Ascending aorta (tissue), 2 donors: ENCODE measurements around the gene ZNF587. TPM values are rescaled to one million over a fixed set of nuclear protein-coding genes. Genes with fewer than 3 reads are reported as not detected.
"Not testable (repeated sequence)": the region's sequence is repeated elsewhere in the genome, so short reads cannot be mapped to it uniquely, and the experiment has no call there.

Experiments
- DNase-seq, 2 donors: peaks; one replicate each; pipeline ENCODE4 v3.0.0-alpha.2; 2019; ENCODE audit warnings: low spot score in 2 of 2
- H3K27ac ChIP-seq, 2 donors: fragments of 200-600 bp; sonication (generic); one replicate each; pipeline ENCODE4 v1.5.1; 2016 to 2017; ENCODE audit warnings: mild to moderate bottlenecking in 1 of 2
- H3K27me3 ChIP-seq: fragments of 200-600 bp; sonication (generic); one replicate; pipeline ENCODE4 v1.5.1; 2017
- H3K36me3 ChIP-seq, 2 donors: fragments of 200-600 bp; sonication (generic); one replicate each; pipeline ENCODE4 v1.5.1; 2016
- H3K4me1 ChIP-seq, 2 donors: fragments of 200-600 bp; sonication (generic); one replicate each; pipeline ENCODE4 v1.5.1; 2016 to 2017; ENCODE audit warnings: mild to moderate bottlenecking in 1 of 2
- H3K4me3 ChIP-seq, 2 donors: fragments of 200-600 bp; sonication (generic); one replicate each; pipeline ENCODE4 v1.5.1; 2016 to 2017; ENCODE audit warnings: mild to moderate bottlenecking in 1 of 2
- H3K9me3 ChIP-seq, 2 donors: fragments of 200-600 bp; sonication (generic); one replicate each; pipeline ENCODE4 v1.5.1; 2016
- CTCF ChIP-seq, 3 experiments: fragments of 200-600 bp in 2 of 3; fragments of 450-650 bp in 1 of 3; sonication (generic) in 2 of 3; IDR thresholded peaks; one replicate each; pipeline ENCODE4 v1.5.1; 2016 to 2019; ENCODE audit warnings: antibody characterized with exemption in 3 of 3, mild to moderate bottlenecking in 1 of 3, moderate library complexity in 1 of 3
- intact Hi-C: fragments of 100-400 bp; cut with DNase I; formaldehyde crosslinking; loops from one replicate; pipeline ENCODE4 v1.15.1; 2023
- total RNA-seq: library from RNA; depleted of rRNA; stranded (reverse); fragments of >200 nt; gene quantifications from one replicate; pipeline ENCODE4 v1.1.0, GENCODE V29; 2016

Gene ZNF587
- total RNA-seq, 1 donor from 2014 or later: 12.9 TPM

- no peak for DNase-seq
- Histone ChIP-seq H3K4me1 (peaks cover 2 to 8% of the 10 kb centered on the region in 2 donors), H3K36me3 (peaks cover 12 to 31% of the 10 kb centered on the region in 2 donors), H3K9me3 (no peaks in the 10 kb centered on the region), H3K4me3 (no peak overlapping the region), H3K27me3 (no peaks in the 10 kb centered on the region), H3K27ac (no peak overlapping the region)
- intact Hi-C loops: loop anchor here (5.0 kb wide), 2 partner anchors 65 to 1215 kb away; partner anchors contain the start of genes ZNF71 and ZNF776
- TF ChIP-seq CTCF (IDR thresholded peaks at IDR 0.05): no peak
These were observed 37.4 kb upstream of the ZNF587 start for GRCh38 chr19:57812226-57812625.

- Histone ChIP-seq H3K36me3 (peaks cover 10 to 23% of the 10 kb centered on the region in 2 donors), H3K4me3 (peak overlapping the region in 1 of 2 donors; percentile 85)
- H3K27ac ChIP-seq, H3K27me3 ChIP-seq, H3K9me3 ChIP-seq, H3K4me1 ChIP-seq, DNase-seq: not testable (repeated sequence)
- intact Hi-C loops: loop anchor here (5.0 kb wide), 2 partner anchors 66 to 1216 kb away; partner anchors contain the start of genes ZNF71 and ZNF776
These were observed 36.5 kb upstream of the ZNF587 start for GRCh38 chr19:57812975-57813820.

- no peak for DNase-seq
- peak overlapping the region; percentile 71 to 75 for H3K27ac ChIP-seq
- intact Hi-C loops: loop anchor here (2.0 to 5.0 kb wide), 4 partner anchors 67 to 1217 kb away; partner anchors contain the start of genes ZNF416, ZNF417, ZNF71 and ZNF776
These were observed 35.6 kb upstream of the ZNF587 start for GRCh38 chr19:57813919-57814504.

GRCh38 chr19:57814505-57815246 lies 35.0 kb upstream of the ZNF587 start, which contains the start of gene ZNF552:
TSS of gene ZNF552 (minus strand) at chr19:57814913. CDS start at chr19:57814743, 170 bp downstream.
- TF ChIP-seq CTCF (IDR thresholded peaks at IDR 0.05): no peak
- intact Hi-C loops: loop anchor here (2.0 to 5.0 kb wide), 4 partner anchors 67 to 1217 kb away; partner anchors contain the start of genes ZNF416, ZNF417, ZNF71 and ZNF776
- peak within 1 kb of the TSS; percentile 85 to 87 for H3K4me3 ChIP-seq
- DNase-seq: peak; percentile 70 to 93
- no peaks in the 10 kb centered on the region for H3K27me3 ChIP-seq
- H3K27ac ChIP-seq: peak within 1 kb of the TSS; percentile 71 to 75
- peaks cover 2 to 8% of the 10 kb centered on the region in 2 donors for H3K4me1 ChIP-seq
- H3K9me3 ChIP-seq: no peaks in the 10 kb centered on the region
- peaks cover 4 to 11% of the 10 kb centered on the region in 2 donors for H3K36me3 ChIP-seq

More at GRCh38 chr19:57813919-57814504, 35.6 kb upstream of the ZNF587 start:
- Histone ChIP-seq H3K9me3 (no peaks in the 10 kb centered on the region), H3K27me3 (no peaks in the 10 kb centered on the region), H3K4me3 (peak overlapping the region; percentile 85 to 87), H3K36me3 (peaks cover 10 to 18% of the 10 kb centered on the region in 2 donors), H3K4me1 (peaks cover 2 to 8% of the 10 kb centered on the region in 2 donors)
- no peak for TF ChIP-seq CTCF (IDR thresholded peaks at IDR 0.05)

GRCh38 chr19:57815247-57816075 lies 34.2 kb upstream of the ZNF587 start:
- H3K27ac ChIP-seq: peak overlapping the region; percentile 71 to 75
- H3K27me3 ChIP-seq: no peaks in the 10 kb centered on the region
- peaks cover 2 to 13% of the 10 kb centered on the region in 2 donors for H3K4me1 ChIP-seq
- no peak for TF ChIP-seq CTCF (IDR thresholded peaks at IDR 0.05)
- H3K9me3 ChIP-seq: no peaks in the 10 kb centered on the region
- no peak for DNase-seq
- H3K4me3 ChIP-seq: peak overlapping the region; percentile 85 to 87
- H3K36me3 ChIP-seq: peaks cover 2 to 4% of the 10 kb centered on the region in 2 donors
- intact Hi-C loops: loop anchor here (2.0 kb wide), 2 partner anchors 101 to 237 kb away; partner anchors contain the start of genes ZNF416 and ZNF417
